Thyroid gland (tissue), 4 donors: ENCODE results near the gene BACH2.

Experiments used
- CTCF ChIP-seq, 6 experiments: fragments of 200-600 bp in 3 of 6; fragments of 450-650 bp in 3 of 6; sonication (generic) in 3 of 6; IDR thresholded peaks; one replicate each; pipeline ENCODE4 v1.5.1; 2016 to 2019; ENCODE audit warnings: antibody characterized with exemption in 6 of 6, mild to moderate bottlenecking in 2 of 6, inconsistent platforms in 1 of 6, moderate library complexity in 1 of 6
- POLR2A ChIP-seq, 2 donors: fragments of 450-650 bp; IDR thresholded peaks; one replicate each; pipeline ENCODE4 v1.6.1; 2017; ENCODE audit warnings: antibody characterized with exemption in 2 of 2, mild to moderate bottlenecking in 2 of 2, moderate library complexity in 1 of 2

DNA sequence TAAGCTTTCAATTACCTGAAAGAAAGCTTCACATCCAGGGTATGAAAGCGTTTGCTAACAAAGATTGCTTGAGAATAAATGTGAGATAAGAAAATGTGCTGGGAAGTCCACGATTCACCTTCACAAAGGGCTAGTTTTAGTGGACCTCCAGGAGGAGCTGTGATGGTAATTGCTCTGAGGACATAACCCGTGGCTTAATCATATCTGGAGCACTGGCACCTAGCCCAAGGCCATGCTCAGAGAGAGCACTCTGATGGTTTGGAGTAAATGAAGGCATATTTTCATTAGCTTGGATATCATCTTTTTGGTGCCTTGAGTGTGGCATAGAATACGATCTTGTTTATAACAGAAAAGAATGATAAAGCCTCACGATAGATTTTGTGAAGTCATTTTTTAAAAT, 46.9 kb upstream of the BACH2 start:
- no peak for TF ChIP-seq CTCF (IDR thresholded peaks at IDR 0.05)
- no peak for TF ChIP-seq POLR2A (IDR thresholded peaks at IDR 0.05)
